GM18499 (cell line): ENCODE measurements around the gene PLPP3.

Source experiments
- ATAC-seq: cut with Tn5 transposase; IDR thresholded peaks from one replicate; pipeline ENCODE4 v1.9.1; 2021; ENCODE audit warnings: moderate number of reproducible peaks; ENCODE audit not compliant: insufficient read depth, unreplicated experiment

PLPP3 gene

GRCh38 chr1:56577406-56578137 lies 1.8 kb downstream of the PLPP3 start:
- no peak for ATAC-seq

- ATAC-seq = no peak
Observed at GRCh38 chr1:56576880-56577405, 2.4 kb downstream of the PLPP3 start.

- no peak for ATAC-seq
Observed at GRCh38 chr1:56575865-56576264, 3.5 kb downstream of the PLPP3 start.

GRCh38 chr1:56574794-56575193 lies 4.6 kb downstream of the PLPP3 start:
- ATAC-seq = no peak

- no peak for ATAC-seq
Observed at GRCh38 chr1:56573311-56573710, 6.1 kb downstream of the PLPP3 start.

- no peak for ATAC-seq
Observed at GRCh38 chr1:56572334-56573050, 6.9 kb downstream of the PLPP3 start.

- no peak for ATAC-seq
Observed at GRCh38 chr1:56571448-56571847, 7.9 kb downstream of the PLPP3 start.

- no peak for ATAC-seq
Observed at GRCh38 chr1:56570924-56571372, 8.4 kb downstream of the PLPP3 start.

GRCh38 chr1:56569661-56570060 lies 9.7 kb downstream of the PLPP3 start:
- no peak for ATAC-seq

- ATAC-seq = no peak
Observed at GRCh38 chr1:56566994-56567393, 12.4 kb downstream of the PLPP3 start.

GRCh38 chr1:56566061-56566744 lies 13.2 kb downstream of the PLPP3 start:
- ATAC-seq = no peak

- ATAC-seq = no peak
Observed at GRCh38 chr1:56564615-56565014, 14.7 kb downstream of the PLPP3 start.

GRCh38 chr1:56563568-56563967 lies 15.8 kb downstream of the PLPP3 start:
- no peak for ATAC-seq

GRCh38 chr1:56562891-56563452 lies 16.4 kb downstream of the PLPP3 start:
- no peak for ATAC-seq

GRCh38 chr1:56561227-56562019 lies 17.9 kb downstream of the PLPP3 start:
- ATAC-seq = no peak

GRCh38 chr1:56557746-56558145 lies 21.6 kb downstream of the PLPP3 start:
- ATAC-seq = no peak

GRCh38 chr1:56555448-56555847 lies 23.9 kb downstream of the PLPP3 start:
- no peak for ATAC-seq

GRCh38 chr1:56553046-56553445 lies 26.3 kb downstream of the PLPP3 start:
- ATAC-seq = no peak

- no peak for ATAC-seq
Observed at GRCh38 chr1:56552349-56552748, 27.0 kb downstream of the PLPP3 start.

- ATAC-seq = no peak
Observed at GRCh38 chr1:56551691-56552090, 27.7 kb downstream of the PLPP3 start.
